HUES6 (cell line): ENCODE measurements around the gene C1orf50.

Experiments
- H3K27ac ChIP-seq: 2 replicates; pipeline ENCODE4 v1.7.0; 2013; ENCODE audit warnings: low read depth, mild to moderate bottlenecking, low read length, inconsistent platforms
- H3K27me3 ChIP-seq: 2 replicates; pipeline ENCODE4 v1.6.1; 2013; ENCODE audit warnings: low read length; ENCODE audit not compliant: control insufficient read depth, insufficient read depth
- H3K36me3 ChIP-seq: 2 replicates; pipeline ENCODE4 v1.6.1; 2013; ENCODE audit warnings: low read length; ENCODE audit not compliant: control insufficient read depth, insufficient read depth
- H3K4me1 ChIP-seq: 2 replicates; pipeline ENCODE4 v1.6.1; 2013; ENCODE audit warnings: low read length; ENCODE audit not compliant: control insufficient read depth, insufficient read depth
- H3K4me3 ChIP-seq: 2 replicates; pipeline ENCODE4 v1.5.1; 2013; ENCODE audit warnings: low read depth, low read length
- H3K9ac ChIP-seq: one replicate; pipeline ENCODE4 v1.6.1; 2013; ENCODE audit warnings: mild to moderate bottlenecking, low read length
- H3K9me3 ChIP-seq: 2 replicates; pipeline ENCODE4 v1.6.1; 2013; ENCODE audit warnings: low read depth, low read length; ENCODE audit not compliant: control insufficient read depth, insufficient read depth

C1orf50 gene

GRCh38 chr1:42824481-42825035, 57.5 kb downstream of the C1orf50 start:
- H3K4me3 ChIP-seq = no peak overlapping the region
- peaks cover 22% of the 10 kb centered on the region for H3K4me1 ChIP-seq
- no peak overlapping the region for H3K27ac ChIP-seq
- H3K36me3 ChIP-seq = no peaks in the 10 kb centered on the region
- H3K9ac ChIP-seq = no peak overlapping the region
- no peaks in the 10 kb centered on the region for H3K9me3 ChIP-seq
- no peaks in the 10 kb centered on the region for H3K27me3 ChIP-seq

- Histone ChIP-seq H3K36me3 (no peaks in the 10 kb centered on the region), H3K9me3 (no peaks in the 10 kb centered on the region), H3K9ac (no peak overlapping the region), H3K27me3 (no peaks in the 10 kb centered on the region), H3K4me1 (peaks cover 22% of the 10 kb centered on the region), H3K27ac (no peak overlapping the region), H3K4me3 (no peak overlapping the region)
These were observed 58.2 kb downstream of the C1orf50 start for GRCh38 chr1:42825036-42825851.
